Panc1 (cell line): ENCODE data around the gene MAP3K7.

Experiments
- CTCF ChIP-seq: fragments of 450-650 bp; IDR thresholded peaks from 2 replicates; pipeline ENCODE4 v1.5.1; 2017; ENCODE audit warnings: mild to moderate bottlenecking
- POLR2AphosphoS5 ChIP-seq: IDR thresholded peaks from 2 replicates; pipeline ENCODE4 v1.6.1; 2012; ENCODE audit warnings: mild to moderate bottlenecking, low read depth, low read length, moderate library complexity

GRCh38 chr6:90584636-90585255, 2.1 kb downstream of the MAP3K7 start:
- no peak for TF ChIP-seq CTCF
- no peak for TF ChIP-seq POLR2AphosphoS5
